ENCODE measurements around the gene SRP68.

DNA sequence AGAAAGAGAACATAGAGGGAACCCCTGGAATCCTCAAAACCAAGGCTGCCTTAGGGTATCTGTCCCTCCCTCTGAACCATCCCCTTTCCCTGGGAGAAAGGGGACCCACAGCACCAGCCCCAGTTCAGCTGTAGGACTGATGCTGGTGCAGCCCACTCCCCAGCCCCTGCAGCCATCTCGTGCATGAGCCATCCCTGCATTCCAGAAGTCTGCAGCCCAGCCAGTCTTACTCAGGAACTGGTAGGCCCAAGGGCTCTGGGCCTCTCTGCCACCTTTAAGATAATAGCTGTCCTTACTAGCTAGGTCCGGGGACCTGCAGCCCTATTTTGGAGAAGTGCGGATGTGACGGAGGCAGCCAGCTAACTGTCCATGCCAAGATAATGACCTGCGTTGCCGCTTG lies 39.2 kb downstream of the SRP68 start:
- TF ChIP-seq POLR2A (IDR thresholded peaks at IDR 0.05): no peak
- TF ChIP-seq, protein P1, sequence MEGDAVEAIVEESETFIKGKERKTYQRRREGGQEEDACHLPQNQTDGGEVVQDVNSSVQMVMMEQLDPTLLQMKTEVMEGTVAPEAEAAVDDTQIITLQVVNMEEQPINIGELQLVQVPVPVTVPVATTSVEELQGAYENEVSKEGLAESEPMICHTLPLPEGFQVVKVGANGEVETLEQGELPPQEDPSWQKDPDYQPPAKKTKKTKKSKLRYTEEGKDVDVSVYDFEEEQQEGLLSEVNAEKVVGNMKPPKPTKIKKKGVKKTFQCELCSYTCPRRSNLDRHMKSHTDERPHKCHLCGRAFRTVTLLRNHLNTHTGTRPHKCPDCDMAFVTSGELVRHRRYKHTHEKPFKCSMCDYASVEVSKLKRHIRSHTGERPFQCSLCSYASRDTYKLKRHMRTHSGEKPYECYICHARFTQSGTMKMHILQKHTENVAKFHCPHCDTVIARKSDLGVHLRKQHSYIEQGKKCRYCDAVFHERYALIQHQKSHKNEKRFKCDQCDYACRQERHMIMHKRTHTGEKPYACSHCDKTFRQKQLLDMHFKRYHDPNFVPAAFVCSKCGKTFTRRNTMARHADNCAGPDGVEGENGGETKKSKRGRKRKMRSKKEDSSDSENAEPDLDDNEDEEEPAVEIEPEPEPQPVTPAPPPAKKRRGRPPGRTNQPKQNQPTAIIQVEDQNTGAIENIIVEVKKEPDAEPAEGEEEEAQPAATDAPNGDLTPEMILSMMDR (IDR thresholded peaks at IDR 0.05): no peak

Measured in Peyer's patch (tissue), 4 donors.